GM19025 (cell line): ENCODE data around the gene SBSN.

Experiments used
- ATAC-seq: cut with Tn5 transposase; IDR thresholded peaks from one replicate; pipeline ENCODE4 v1.9.1; 2021; ENCODE audit warnings: mild to moderate bottlenecking, low read depth, moderate library complexity; ENCODE audit not compliant: unreplicated experiment

The SBSN gene

GRCh38 chr19:35534803-35535480, 6.8 kb upstream of the SBSN start:
- no peak for ATAC-seq

- ATAC-seq: no peak
Measured at GRCh38 chr19:35533822-35534392, 5.8 kb upstream of the SBSN start.

- ATAC-seq: no peak
Measured at GRCh38 chr19:35533201-35533821, 5.2 kb upstream of the SBSN start, which contains the start of gene GAPDHS. GAPDHS (plus strand) TSS chr19:35533456; CDS start chr19:35533528, 72 bp downstream.

GRCh38 chr19:35531291-35531690, 3.2 kb upstream of the SBSN start:
- no peak for ATAC-seq

GRCh38 chr19:35529241-35530218, 1.4 kb upstream of the SBSN start:
- no peak for ATAC-seq

GRCh38 chr19:35525873-35526272, 2.2 kb downstream of the SBSN start:
- no peak for ATAC-seq

GRCh38 chr19:35524181-35524837, 3.8 kb downstream of the SBSN start:
- no peak for ATAC-seq

- no peak for ATAC-seq
Measured at GRCh38 chr19:35522745-35523327, 5.3 kb downstream of the SBSN start.

GRCh38 chr19:35521124-35521743, 6.9 kb downstream of the SBSN start:
- no peak for ATAC-seq

- ATAC-seq: no peak
Measured at GRCh38 chr19:35519291-35519690, 8.8 kb downstream of the SBSN start.

GRCh38 chr19:35518313-35518712, 9.8 kb downstream of the SBSN start:
- ATAC-seq: no peak

GRCh38 chr19:35517342-35517741, 10.8 kb downstream of the SBSN start:
- ATAC-seq: no peak

- no peak for ATAC-seq
Measured at GRCh38 chr19:35516310-35516709, 11.8 kb downstream of the SBSN start.

- ATAC-seq: no peak
Measured at GRCh38 chr19:35514282-35514809, 13.8 kb downstream of the SBSN start.

- ATAC-seq: no peak
Measured at GRCh38 chr19:35513628-35514281, 14.4 kb downstream of the SBSN start, which contains the start of gene DMKN. DMKN (minus strand) TSS chr19:35513649; CDS start chr19:35513475, 174 bp downstream.

- no peak for ATAC-seq
Measured at GRCh38 chr19:35512831-35513627, 15.1 kb downstream of the SBSN start.

GRCh38 chr19:35511337-35511736, 16.8 kb downstream of the SBSN start:
- ATAC-seq: no peak

GRCh38 chr19:35510626-35510964, 17.5 kb downstream of the SBSN start:
- no peak for ATAC-seq
